ENCODE measurements around the gene ATP1B3.

ATP1B3 gene

DNA sequence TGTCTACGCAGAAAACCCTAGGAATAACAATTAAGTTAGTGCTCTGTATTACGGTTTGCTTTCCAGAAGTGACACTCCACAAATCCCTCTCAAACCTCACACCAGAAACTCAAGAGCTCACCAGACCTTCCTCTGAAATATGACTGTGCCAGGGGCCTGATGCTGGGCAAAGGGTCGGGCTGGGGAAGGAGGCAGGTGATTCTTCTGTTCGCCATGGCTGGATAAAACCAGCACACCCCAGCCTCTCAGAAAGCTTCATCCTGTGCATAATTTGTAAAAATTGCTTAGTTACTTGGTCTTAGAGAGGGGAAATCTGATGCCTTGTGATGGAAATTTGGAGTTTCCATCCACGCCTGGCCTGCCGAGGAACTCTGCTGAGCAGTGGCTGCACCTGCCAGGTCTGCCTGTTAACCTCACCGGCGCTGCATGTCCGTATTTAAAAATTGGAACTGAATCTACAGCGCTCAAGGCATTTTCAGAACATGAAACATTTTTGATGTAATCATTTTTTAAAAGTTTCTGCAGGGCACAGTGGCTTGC lies 22.7 kb upstream of the ATP1B3 start:
- H3K4me1 ChIP-seq: no peaks in the 10 kb centered on the region
- no peak overlapping the region for H3K27ac ChIP-seq
- TF ChIP-seq CTCF (IDR thresholded peaks at IDR 0.05): no peak
- no peak overlapping the region for H3K4me3 ChIP-seq
- H3K9me3 ChIP-seq: no peaks in the 10 kb centered on the region
- no peak for DNase-seq
- no peaks in the 10 kb centered on the region for H3K36me3 ChIP-seq
- intact Hi-C loops (cut with DNase I; ENCODE audit: low total_unique reads): no loop called here
- no peaks in the 10 kb centered on the region for H3K27me3 ChIP-seq

GRCh38 chr3:141854599-141854998 lies 21.8 kb upstream of the ATP1B3 start:
- H3K36me3 ChIP-seq: no peaks in the 10 kb centered on the region
- H3K9me3 ChIP-seq: no peaks in the 10 kb centered on the region
- intact Hi-C loops (cut with DNase I; ENCODE audit: low total_unique reads): no loop called here
- no peaks in the 10 kb centered on the region for H3K4me1 ChIP-seq
- no peaks in the 10 kb centered on the region for H3K27me3 ChIP-seq
- no peak overlapping the region for H3K27ac ChIP-seq
- H3K4me3 ChIP-seq: no peak overlapping the region
- no peak for DNase-seq
- no peak for TF ChIP-seq CTCF (IDR thresholded peaks at IDR 0.05)

GRCh38 chr3:141858312-141858711 lies 18.1 kb upstream of the ATP1B3 start:
- intact Hi-C loops (cut with DNase I; ENCODE audit: low total_unique reads): no loop called here
- no peak for DNase-seq
- H3K4me1 ChIP-seq: no peaks in the 10 kb centered on the region
- H3K9me3 ChIP-seq: no peaks in the 10 kb centered on the region
- no peak overlapping the region for H3K4me3 ChIP-seq
- H3K27ac ChIP-seq: no peak overlapping the region
- no peaks in the 10 kb centered on the region for H3K36me3 ChIP-seq
- no peaks in the 10 kb centered on the region for H3K27me3 ChIP-seq
- no peak for TF ChIP-seq CTCF (IDR thresholded peaks at IDR 0.05)

DNA sequence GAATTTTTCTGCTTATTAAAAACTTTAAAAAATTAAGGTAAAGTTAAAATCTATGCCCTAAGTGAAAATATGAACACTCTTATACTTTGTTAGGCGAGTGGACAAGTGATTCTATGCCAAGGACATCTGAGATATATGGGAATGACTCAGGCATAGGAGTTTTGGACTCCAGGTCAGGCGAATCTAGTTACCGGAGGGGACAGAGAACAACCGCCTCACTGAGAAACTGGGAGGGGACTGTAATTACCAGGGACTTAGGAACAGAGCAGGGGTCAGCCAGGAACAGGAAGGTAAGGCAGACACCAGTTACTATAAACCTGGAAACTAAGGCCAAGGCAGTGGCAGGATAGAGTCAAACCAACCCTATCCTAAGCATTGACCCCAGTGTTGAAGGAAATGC lies 16.8 kb upstream of the ATP1B3 start:
- DNase-seq: no peak
- Histone ChIP-seq H3K27ac (no peak overlapping the region), H3K9me3 (no peaks in the 10 kb centered on the region), H3K36me3 (no peaks in the 10 kb centered on the region), H3K27me3 (no peaks in the 10 kb centered on the region), H3K4me1 (no peaks in the 10 kb centered on the region), H3K4me3 (no peak overlapping the region)
- intact Hi-C loops (cut with DNase I; ENCODE audit: low total_unique reads): no loop called here
- no peak for TF ChIP-seq CTCF (IDR thresholded peaks at IDR 0.05)

- H3K36me3 ChIP-seq: no peaks in the 10 kb centered on the region
- H3K4me1 ChIP-seq: no peaks in the 10 kb centered on the region
- TF ChIP-seq CTCF (IDR thresholded peaks at IDR 0.05): no peak
- intact Hi-C loops (cut with DNase I; ENCODE audit: low total_unique reads): no loop called here
- H3K27me3 ChIP-seq: no peaks in the 10 kb centered on the region
- H3K4me3 ChIP-seq: no peak overlapping the region
- no peak overlapping the region for H3K27ac ChIP-seq
- no peak for DNase-seq
- H3K9me3 ChIP-seq: no peaks in the 10 kb centered on the region
These were observed 16.3 kb upstream of the ATP1B3 start for GRCh38 chr3:141860086-141860669.

All from tibial artery (tissue), 4 donors.